CD14-positive monocyte (primary cell): Measurements from ENCODE around the gene MAPK1. TPM values are rescaled to one million over a fixed set of nuclear protein-coding genes. Genes with fewer than 3 reads are reported as not detected.
A peak's percentile ranks its signal among the peaks of the same experiment; 100 is the strongest.
"Not testable (repeated sequence)": the region's sequence is repeated elsewhere in the genome, so short reads cannot be mapped to it uniquely, and the experiment has no call there.

ENCODE experiments used
- DNase-seq, 3 donors: peaks; one replicate each; pipeline ENCODE4 v3.0.0-alpha.2; 2011 to 2022
- H2AFZ ChIP-seq: 2 replicates; pipeline ENCODE4 v1.6.0; 2012; ENCODE audit warnings: mild to moderate bottlenecking, low read depth, low read length, inconsistent platforms; ENCODE audit not compliant: insufficient read depth, poor library complexity, severe bottlenecking
- H3K27ac ChIP-seq, 2 donors: 1 replicate in 1 of 2; 2 replicates in 1 of 2; pipeline ENCODE4 v1.5.1; 2012 to 2013; ENCODE audit warnings: low read length in 2 of 2, control low read depth in 1 of 2, inconsistent platforms in 1 of 2, low read depth in 1 of 2, mild to moderate bottlenecking in 1 of 2
- H3K27me3 ChIP-seq, 2 donors: one replicate each; pipeline versions ENCODE4 v1.6.0 to v1.6.1; 2011 to 2013; ENCODE audit warnings: low read length in 2 of 2; ENCODE audit not compliant: control insufficient read depth in 2 of 2, insufficient read depth in 2 of 2
- H3K36me3 ChIP-seq, 2 donors: replicated peaks in 1 of 2; 1 replicate in 1 of 2; 2 replicates in 1 of 2; pipeline versions ENCODE4 v1.5.1 to v1.6.1; 2012 to 2013; ENCODE audit warnings: low read length in 2 of 2, control low read depth in 1 of 2, inconsistent platforms in 1 of 2, mild to moderate bottlenecking in 1 of 2; ENCODE audit not compliant: insufficient read depth in 2 of 2, control insufficient read depth in 1 of 2
- H3K4me1 ChIP-seq, 2 donors: 1 replicate in 1 of 2; 2 replicates in 1 of 2; pipeline versions ENCODE4 v1.5.1 to v1.6.1; 2012 to 2013; ENCODE audit warnings: low read length in 2 of 2, control low read depth in 1 of 2, inconsistent platforms in 1 of 2, mild to moderate bottlenecking in 1 of 2, moderate library complexity in 1 of 2; ENCODE audit not compliant: insufficient read depth in 2 of 2, control insufficient read depth in 1 of 2
- H3K4me2 ChIP-seq: replicated peaks from 2 replicates; pipeline ENCODE3; 2012; ENCODE audit warnings: low read length, moderate library complexity, mild to moderate bottlenecking; ENCODE audit not compliant: poor library complexity, severe bottlenecking; ENCODE audit errors: extremely low read depth
- H3K4me3 ChIP-seq, 3 experiments: fragments of 200-600 bp in 1 of 3; sonication (generic) in 1 of 3; replicated peaks in 1 of 3; 1 replicate in 2 of 3; 2 replicates in 1 of 3; pipeline ENCODE4 v1.5.1; 2011 to 2013; ENCODE audit warnings: low read length in 3 of 3, mild to moderate bottlenecking in 3 of 3, control low read depth in 2 of 3, low read depth in 2 of 3, inconsistent platforms in 1 of 3, moderate library complexity in 1 of 3
- H3K79me2 ChIP-seq: 2 replicates; pipeline ENCODE4 v1.6.0; 2012; ENCODE audit warnings: mild to moderate bottlenecking, control low read depth, inconsistent platforms, low read length, moderate library complexity; ENCODE audit not compliant: insufficient read depth
- H3K9ac ChIP-seq: 2 replicates; pipeline ENCODE4 v1.6.0; 2017; ENCODE audit warnings: low read length, mild to moderate bottlenecking; ENCODE audit not compliant: insufficient read depth, poor library complexity, severe bottlenecking
- H3K9me3 ChIP-seq, 2 donors: replicated peaks in 1 of 2; 1 replicate in 1 of 2; 2 replicates in 1 of 2; pipeline versions ENCODE4 v1.5.1 to v1.6.1; 2012 to 2013; ENCODE audit warnings: low read length in 2 of 2, control low read depth in 1 of 2; ENCODE audit not compliant: control insufficient read depth in 1 of 2, insufficient read depth in 1 of 2
- H4K20me1 ChIP-seq: 2 replicates; pipeline ENCODE4 v1.6.0; 2012; ENCODE audit warnings: mild to moderate bottlenecking, low read length, control low read depth, moderate library complexity; ENCODE audit not compliant: insufficient read depth
- H3K27ac Mint-ChIP-seq, 7 donors: one replicate each; pipeline ENCODE4 v1.8.0; 2020; ENCODE audit warnings: mild to moderate bottlenecking in 7 of 7, mixed read lengths in 7 of 7, moderate library complexity in 6 of 7, inconsistent platforms in 2 of 7
- H3K27me3 Mint-ChIP-seq, 3 donors: one replicate each; pipeline ENCODE4 v1.8.0; 2021 to 2022; ENCODE audit warnings: low read depth in 3 of 3, mild to moderate bottlenecking in 3 of 3, mixed read lengths in 3 of 3, moderate library complexity in 3 of 3, inconsistent platforms in 1 of 3
- H3K36me3 Mint-ChIP-seq, 2 donors: one replicate each; pipeline ENCODE4 v1.8.0; 2020; ENCODE audit warnings: mixed read lengths in 2 of 2, inconsistent platforms in 1 of 2, mild to moderate bottlenecking in 1 of 2
- H3K4me1 Mint-ChIP-seq: one replicate; pipeline ENCODE4 v1.8.0; 2020; ENCODE audit warnings: mild to moderate bottlenecking, mixed read lengths
- H3K4me3 Mint-ChIP-seq, 2 donors: one replicate each; pipeline ENCODE4 v1.8.0; 2020; ENCODE audit warnings: mild to moderate bottlenecking in 2 of 2, mixed read lengths in 2 of 2, moderate library complexity in 1 of 2
- H3K9me3 Mint-ChIP-seq, 7 donors: one replicate each; pipeline ENCODE4 v1.8.0; 2020 to 2022; ENCODE audit warnings: mixed read lengths in 7 of 7, mild to moderate bottlenecking in 6 of 7, moderate library complexity in 6 of 7, inconsistent platforms in 2 of 7
- CTCF ChIP-seq: fragments of 200-600 bp; IDR thresholded peaks from one replicate; pipeline ENCODE4 v1.8.0; 2022; ENCODE audit warnings: antibody characterized with exemption, mild to moderate bottlenecking
- WGBS: methylation state at CpG from one replicate; pipeline ENCODE4 v1.1.5; 2013; ENCODE audit warnings: missing lambda C conversion rate; ENCODE audit not compliant: insufficient coverage; 5-methylcytosine and 5-hydroxymethylcytosine counted together
- intact Hi-C, 2 donors: fragments of 100-400 bp; cut with micrococcal nuclease; formaldehyde crosslinking; loops; one replicate each; pipeline versions ENCODE4 v1.15.0 to v1.15.1; 2023
- polyA plus RNA-seq, 3 donors: library from polyadenylated mRNA; depleted of rRNA in 1 of 3; unstranded in 2 of 3; stranded (reverse) in 1 of 3; fragments of 300-500 nt in 2 of 3; fragments of >200 nt in 1 of 3; fragmentation: Illumina TruSeq in 2 of 3; gene quantifications; 1 replicate in 2 of 3; 2 replicates in 1 of 3; pipeline ENCODE4 v1.2.3, GENCODE V29; 2012 to 2021

The MAPK1 gene
- polyA plus RNA-seq, 3 donors = 47.0 to 148 (median 118) TPM

DNA sequence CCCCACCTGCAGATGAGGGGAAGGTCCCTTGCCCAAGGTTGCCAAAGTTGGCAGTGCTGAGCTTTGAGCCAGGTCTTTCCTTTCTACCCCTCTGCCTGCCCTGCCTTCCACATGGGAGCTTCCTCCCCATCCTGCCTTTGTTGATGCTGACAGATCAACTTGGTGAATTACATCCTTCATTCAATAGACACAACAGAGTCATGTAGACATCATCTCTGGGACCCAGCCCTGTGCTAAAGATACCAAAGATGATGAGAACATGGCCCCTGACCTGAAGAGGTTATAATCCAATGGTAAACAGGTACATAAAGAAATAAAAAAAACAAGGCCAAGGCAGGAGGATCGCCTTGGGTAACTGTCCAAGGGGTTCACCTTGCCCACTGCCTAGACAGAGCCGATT is 42.4 kb upstream of the MAPK1 start:
- H3K9me3 Mint-ChIP-seq = peaks cover 0 to 2% (median 0%) of the 10 kb centered on the region in 7 donors
- no peak overlapping the region for H3K9ac ChIP-seq
- no peaks in the 10 kb centered on the region for H3K27me3 ChIP-seq
- no peaks in the 10 kb centered on the region for H3K9me3 ChIP-seq
- no peak overlapping the region for H3K27ac ChIP-seq
- H3K27ac Mint-ChIP-seq = no peak overlapping the region
- H4K20me1 ChIP-seq = no peaks in the 10 kb centered on the region
- peaks cover 6 to 7% of the 10 kb centered on the region in 2 donors for H3K36me3 Mint-ChIP-seq
- no peak for TF ChIP-seq CTCF
- no peak overlapping the region for H2AFZ ChIP-seq
- H3K4me2 ChIP-seq = no peak overlapping the region
- 83% methylated on average over 2 of the region's 2 CpGs for WGBS
- DNase-seq = no peak
- intact Hi-C loops = no loop called here
- no peak overlapping the region for H3K4me3 Mint-ChIP-seq
- no peak overlapping the region for H3K4me3 ChIP-seq
- H3K4me1 ChIP-seq = no peaks in the 10 kb centered on the region
- no peaks in the 10 kb centered on the region for H3K79me2 ChIP-seq
- H3K36me3 ChIP-seq = no peaks in the 10 kb centered on the region
- peaks cover 2% of the 10 kb centered on the region for H3K4me1 Mint-ChIP-seq
- peaks cover 0 to 4% (median 0%) of the 10 kb centered on the region in 3 donors for H3K27me3 Mint-ChIP-seq

GRCh38 chr22:21907638-21908522 is 40.4 kb upstream of the MAPK1 start:
- no peak overlapping the region for H3K27ac ChIP-seq
- no peak for TF ChIP-seq CTCF
- H3K36me3 ChIP-seq = no peaks in the 10 kb centered on the region
- no peak overlapping the region for H2AFZ ChIP-seq
- no peaks in the 10 kb centered on the region for H4K20me1 ChIP-seq
- Mint-ChIP-seq H3K4me3 (no peak overlapping the region), H3K27me3 (peaks cover 0 to 4% (median 3%) of the 10 kb centered on the region in 3 donors), H3K4me1 (peaks cover 2% of the 10 kb centered on the region), H3K27ac (no peak overlapping the region), H3K9me3 (peaks cover 0 to 2% (median 0%) of the 10 kb centered on the region in 7 donors), H3K36me3 (peaks cover 9 to 14% of the 10 kb centered on the region in 2 donors)
- no peaks in the 10 kb centered on the region for H3K9me3 ChIP-seq
- no peaks in the 10 kb centered on the region for H3K4me1 ChIP-seq
- H3K4me3 ChIP-seq = no peak overlapping the region
- intact Hi-C loops = no loop called here
- H3K79me2 ChIP-seq = no peaks in the 10 kb centered on the region
- WGBS = 97% methylated on average over 4 of the region's 7 CpGs
- DNase-seq = no peak
- H3K9ac ChIP-seq = no peak overlapping the region
- H3K27me3 ChIP-seq = no peaks in the 10 kb centered on the region
- H3K4me2 ChIP-seq = no peak overlapping the region

DNA sequence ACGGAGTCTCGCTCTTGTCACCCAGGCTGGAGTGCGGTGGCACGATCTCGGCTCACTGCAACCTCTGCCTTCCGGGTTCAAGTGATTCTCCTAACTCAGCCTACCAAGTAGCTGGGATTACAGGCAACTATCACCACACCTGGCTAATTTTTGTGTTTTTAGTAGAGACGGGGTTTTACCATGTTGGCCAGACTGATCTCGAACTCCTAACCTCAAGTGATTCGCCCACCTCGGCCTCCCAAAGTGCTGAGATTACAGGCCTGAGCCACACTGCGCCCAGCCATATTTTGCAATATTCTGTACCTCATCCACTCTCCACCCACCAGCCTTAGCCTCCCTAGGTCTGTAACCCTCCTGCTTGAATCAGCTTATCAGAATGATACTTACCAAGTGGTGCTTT is 37.8 kb upstream of the MAPK1 start:
- H3K79me2 ChIP-seq, H3K9me3 ChIP-seq, H3K4me1 ChIP-seq, DNase-seq, H3K36me3 ChIP-seq, H3K4me3 ChIP-seq, H4K20me1 ChIP-seq, H3K4me3 Mint-ChIP-seq, H3K27me3 Mint-ChIP-seq, H2AFZ ChIP-seq, H3K4me1 Mint-ChIP-seq, H3K9ac ChIP-seq, H3K4me2 ChIP-seq, H3K27me3 ChIP-seq, intact Hi-C loops, H3K9me3 Mint-ChIP-seq, H3K27ac ChIP-seq: not testable (repeated sequence)
- H3K27ac Mint-ChIP-seq = peak overlapping the region in 2 of 7 donors; percentile 18 to 42
- 97% methylated on average over 6 of the region's 11 CpGs for WGBS
- H3K36me3 Mint-ChIP-seq = peaks cover 9 to 14% of the 10 kb centered on the region in 2 donors
